K562 treated with DMSO at 1 percent for 48 hours (cell line): Measurements from ENCODE around the gene CYP2A6. TPM values are rescaled to one million over a fixed set of nuclear protein-coding genes. Genes with fewer than 3 reads are reported as not detected.

Experiments
- total RNA-seq: library from RNA; unstranded; fragments of 300-600 nt; gene quantifications from 2 replicates; pipeline ENCODE4 v1.2.3, GENCODE V29; 2022; ENCODE audit warnings: low replicate concordance; ENCODE audit errors: extremely low read depth

Gene CYP2A6, protein sequence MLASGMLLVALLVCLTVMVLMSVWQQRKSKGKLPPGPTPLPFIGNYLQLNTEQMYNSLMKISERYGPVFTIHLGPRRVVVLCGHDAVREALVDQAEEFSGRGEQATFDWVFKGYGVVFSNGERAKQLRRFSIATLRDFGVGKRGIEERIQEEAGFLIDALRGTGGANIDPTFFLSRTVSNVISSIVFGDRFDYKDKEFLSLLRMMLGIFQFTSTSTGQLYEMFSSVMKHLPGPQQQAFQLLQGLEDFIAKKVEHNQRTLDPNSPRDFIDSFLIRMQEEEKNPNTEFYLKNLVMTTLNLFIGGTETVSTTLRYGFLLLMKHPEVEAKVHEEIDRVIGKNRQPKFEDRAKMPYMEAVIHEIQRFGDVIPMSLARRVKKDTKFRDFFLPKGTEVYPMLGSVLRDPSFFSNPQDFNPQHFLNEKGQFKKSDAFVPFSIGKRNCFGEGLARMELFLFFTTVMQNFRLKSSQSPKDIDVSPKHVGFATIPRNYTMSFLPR
- not detected in 2 replicates for total RNA-seq

DNA sequence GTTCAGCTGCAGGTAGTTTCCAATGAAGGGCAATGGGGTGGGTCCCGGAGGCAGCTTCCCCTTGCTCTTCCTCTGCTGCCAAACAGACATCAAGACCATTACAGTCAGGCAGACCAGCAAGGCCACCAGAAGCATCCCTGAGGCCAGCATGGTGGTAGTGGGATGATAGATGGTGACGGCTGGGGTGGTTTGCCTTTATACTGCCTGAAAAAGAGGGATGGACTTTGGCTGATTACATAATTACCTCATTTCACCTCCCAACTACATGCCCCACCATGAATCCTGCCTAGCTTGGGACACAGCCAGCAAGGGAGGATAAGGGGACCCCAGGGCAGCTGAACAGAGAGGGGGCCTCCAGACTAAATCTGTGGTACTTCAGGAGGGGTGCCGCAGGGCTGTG lies at the start of gene CYP2A6:
TSS of gene CYP2A6 (minus strand) at position 171 of the 400 bp plus-strand sequence. CDS start at position 150, 21 bp downstream.

GRCh38 chr19:40882062-40882461 lies 31.8 kb upstream of the CYP2A6 start, which contains the start of gene CYP2A7:
TSS of gene CYP2A7 (minus strand) at chr19:40882231. CDS start at chr19:40882210, 21 bp downstream.

GRCh38 chr19:40798683-40799557 lies 51.3 kb downstream of the CYP2A6 start, which contains the start of gene EGLN2:
TSS of gene EGLN2 (plus strand) at chr19:40799191. CDS start at chr19:40800573, 1,382 bp downstream.

Other genes starting within 250 kb of the CYP2A6 start
- not detected in 2 replicates for gene LTBP4, start 249.1 kb downstream of the CYP2A6 start, total RNA-seq
- not detected in 2 replicates for gene NUMBL, start 159.8 kb downstream of the CYP2A6 start, total RNA-seq
- not detected in 2 replicates for gene COQ8B, start 133.6 kb downstream of the CYP2A6 start, total RNA-seq
- not detected in 2 replicates for gene ITPKC, start 133.3 kb downstream of the CYP2A6 start, total RNA-seq
- not detected in 2 replicates for gene ACTMAP, start 100.0 kb downstream of the CYP2A6 start, total RNA-seq
- not detected in 2 replicates for gene SNRPA, start 99.2 kb downstream of the CYP2A6 start, total RNA-seq
- not detected in 2 replicates for gene MIA, start 74.9 kb downstream of the CYP2A6 start, total RNA-seq
- gene RAB4B, start 72.2 kb downstream of the CYP2A6 start, total RNA-seq: not detected in 2 replicates
- gene EGLN2, start 51.3 kb downstream of the CYP2A6 start, total RNA-seq: not detected in 2 replicates
- not detected in 2 replicates for gene CYP2A7, start 31.8 kb upstream of the CYP2A6 start, total RNA-seq
- not detected in 2 replicates for gene CYP2B6, start 140.8 kb upstream of the CYP2A6 start, total RNA-seq
- not detected in 2 replicates for gene CYP2A13, start 238.0 kb upstream of the CYP2A6 start, total RNA-seq